Measurements from ENCODE around the gene FAM98B.
A peak's percentile ranks its signal among the peaks of the same experiment; 100 is the strongest.

The FAM98B gene

DNA sequence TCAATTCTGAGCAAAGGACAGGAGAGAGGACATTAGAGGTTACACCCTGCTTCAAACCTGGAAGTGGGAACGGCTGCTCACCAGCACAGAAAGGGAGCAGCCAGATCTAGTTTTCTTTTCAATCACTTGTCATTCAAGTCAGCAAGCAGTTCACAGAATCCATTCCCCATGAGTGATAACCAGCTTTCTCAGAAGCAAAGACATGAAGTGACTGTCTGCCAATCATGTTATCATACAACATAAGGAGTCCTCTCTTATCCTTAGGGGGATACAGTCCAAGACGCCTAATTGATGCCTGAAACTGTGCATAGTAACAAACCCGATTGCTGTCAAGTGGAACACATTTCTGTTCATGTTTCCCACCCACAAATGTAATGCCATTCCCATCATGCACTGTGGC, 54.7 kb downstream of the FAM98B start:
- no peak for DNase-seq

GRCh38 chr15:38509152-38509551, 55.2 kb downstream of the FAM98B start:
- no peak for DNase-seq

DNA sequence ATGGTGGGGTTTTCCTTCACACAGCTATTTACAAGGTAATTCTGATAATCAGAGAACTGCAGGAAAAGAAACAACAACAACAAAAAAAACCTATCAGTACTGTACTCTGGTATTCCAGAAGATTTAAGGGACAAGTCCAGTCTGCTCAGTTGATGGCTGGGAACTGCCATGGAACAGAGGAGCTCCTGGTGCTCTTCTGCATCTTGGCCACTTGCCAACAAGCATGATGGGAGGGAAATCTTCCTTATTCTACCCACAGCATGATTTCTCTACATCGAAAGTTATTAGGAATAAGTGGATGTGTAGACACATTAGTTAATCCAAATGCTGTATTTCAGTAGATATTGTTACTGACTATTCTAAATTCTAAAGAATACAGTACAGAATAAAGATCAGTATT, 59.0 kb downstream of the FAM98B start:
- no peak for DNase-seq

DNA sequence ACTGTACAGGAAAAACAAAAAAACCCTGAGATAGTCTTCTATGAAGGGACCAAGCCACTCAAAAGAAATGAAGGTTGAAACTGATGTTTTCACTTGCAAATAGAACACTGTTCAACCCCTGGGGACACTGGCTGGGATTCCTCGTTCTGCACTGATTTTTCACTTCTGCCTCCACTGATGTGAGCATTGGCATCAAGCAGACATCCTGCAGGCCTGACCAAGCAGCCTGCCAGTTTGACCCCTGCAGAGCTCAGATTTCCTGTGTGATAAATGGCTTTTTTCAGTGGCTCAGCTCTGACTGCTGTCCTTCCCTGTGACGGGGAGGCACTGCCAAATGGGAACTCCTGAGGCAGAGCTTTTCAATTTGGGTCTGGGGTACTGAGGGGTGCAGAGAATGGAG, 60.7 kb downstream of the FAM98B start:
- no peak for DNase-seq

- DNase-seq: no peak
These were observed 62.7 kb downstream of the FAM98B start for GRCh38 chr15:38516626-38517025.

DNA sequence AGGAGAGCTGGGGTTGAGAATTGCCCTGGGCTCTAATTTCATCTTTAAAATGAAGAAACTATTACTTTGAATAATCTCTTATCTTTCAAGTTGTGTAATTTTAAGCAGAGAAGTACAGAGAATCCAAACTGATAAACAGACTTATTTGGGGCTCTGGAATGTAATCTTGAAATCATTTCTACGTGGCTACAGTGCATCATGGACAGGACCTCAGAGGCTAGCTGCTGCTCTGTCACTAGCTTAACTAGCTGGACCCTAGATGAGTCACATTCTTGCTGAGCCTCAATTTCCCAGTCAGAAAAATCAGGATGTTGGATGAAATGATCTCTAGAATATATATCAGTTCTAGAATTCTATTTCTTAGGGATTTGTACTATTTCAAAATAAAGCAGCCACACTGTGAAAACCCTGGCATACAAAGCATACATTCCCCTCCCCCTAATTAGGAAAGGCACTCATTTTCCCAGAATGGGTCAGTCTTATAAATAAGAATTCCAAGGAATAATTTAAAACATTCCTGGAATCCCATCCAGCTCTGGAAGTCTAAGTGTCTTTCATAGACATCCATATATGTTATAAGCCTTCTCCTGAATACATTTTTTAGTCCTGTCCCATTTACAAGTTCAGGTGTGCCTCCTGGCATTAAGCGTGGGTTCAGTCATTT, 63.5 kb downstream of the FAM98B start:
- DNase-seq: no peak

- no peak for DNase-seq
These were observed 64.2 kb downstream of the FAM98B start for GRCh38 chr15:38518084-38518483.

DNA sequence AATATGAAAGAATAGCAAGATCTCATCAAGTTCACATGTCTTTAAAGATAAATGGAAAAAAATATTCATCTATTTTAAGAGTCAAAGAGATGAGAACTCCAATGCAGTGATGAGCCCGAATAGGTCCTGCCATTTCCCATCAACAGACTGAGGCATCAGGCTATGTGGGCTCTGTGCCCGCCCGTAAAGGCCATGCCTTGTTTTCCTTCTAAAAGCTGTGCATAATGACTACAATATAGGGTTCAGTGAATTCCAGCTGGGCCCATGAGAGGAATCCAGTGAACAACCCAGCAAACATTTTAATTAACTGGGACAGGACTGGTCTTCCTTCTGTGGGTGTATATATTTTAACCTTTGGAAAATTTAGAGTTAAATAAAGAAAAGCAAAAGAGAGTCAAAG, 66.1 kb downstream of the FAM98B start:
- DNase-seq: no peak

DNA sequence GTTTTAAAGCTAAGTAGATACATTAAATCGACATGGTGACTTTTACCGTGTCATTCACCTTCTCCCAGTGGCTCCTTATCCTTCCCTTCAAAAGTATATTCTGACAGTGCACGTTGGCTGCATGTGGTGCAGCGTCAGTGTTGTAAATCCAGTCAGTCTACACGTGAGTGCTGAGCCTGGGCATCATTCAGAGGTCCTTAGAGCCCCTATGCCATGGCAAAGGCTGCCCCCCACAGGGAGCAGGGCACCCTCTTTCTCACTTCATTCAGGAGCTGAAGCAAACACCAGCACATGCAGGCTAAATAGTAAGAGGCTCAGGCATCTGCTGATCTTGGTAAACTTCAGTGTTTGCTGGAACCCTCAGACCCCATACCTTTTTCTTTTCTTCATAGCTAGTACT, 67.4 kb downstream of the FAM98B start:
- DNase-seq: no peak

GRCh38 chr15:38522922-38523321, 69.0 kb downstream of the FAM98B start:
- DNase-seq: no peak

DNA sequence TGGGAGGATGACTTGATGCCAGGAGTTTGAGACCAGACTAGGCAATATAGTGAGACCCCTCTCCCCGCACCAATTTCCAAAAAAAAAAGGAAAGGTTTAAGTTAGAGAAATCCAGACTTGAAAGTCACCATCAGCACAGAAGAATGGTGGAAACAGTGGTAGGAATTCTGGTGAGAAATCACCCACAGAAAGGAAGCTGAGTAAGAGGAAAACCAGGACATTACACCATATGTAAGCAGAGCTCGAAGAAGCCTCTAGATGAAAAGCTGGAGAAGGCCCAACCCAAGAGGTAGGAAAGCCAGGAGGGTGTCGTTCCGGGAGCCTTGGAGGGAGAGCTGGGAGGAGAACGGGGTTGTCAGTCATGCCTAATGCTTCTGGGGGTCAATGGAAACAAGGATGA, 70.2 kb downstream of the FAM98B start:
- DNase-seq: no peak

GRCh38 chr15:38525489-38525888, 71.6 kb downstream of the FAM98B start:
- DNase-seq: no peak

- DNase-seq: no peak
These were observed 72.2 kb downstream of the FAM98B start for GRCh38 chr15:38526158-38526557.

GRCh38 chr15:38528294-38528693, 74.4 kb downstream of the FAM98B start:
- DNase-seq: no peak

DNA sequence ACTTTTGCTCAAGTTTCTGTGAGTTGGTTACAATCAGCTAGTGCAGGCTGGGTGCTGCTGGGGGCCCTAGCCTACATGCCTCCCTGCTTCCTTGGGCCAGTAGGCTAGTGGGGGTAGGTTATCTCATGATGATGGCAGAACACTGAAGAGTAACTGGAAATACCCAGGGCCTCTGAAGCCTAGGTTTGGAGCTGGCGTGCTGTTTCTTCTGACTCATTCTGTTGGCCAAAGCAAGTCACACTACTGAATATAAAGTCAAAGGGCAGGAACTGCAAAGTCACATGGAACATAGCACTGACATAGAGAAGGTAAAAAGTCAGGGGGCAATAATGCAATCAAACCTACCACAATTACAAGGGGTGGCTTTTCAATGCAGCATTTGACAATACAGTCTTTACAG, 76.2 kb downstream of the FAM98B start:
- peak in 1 of 2 donors; percentile 4 for DNase-seq

- DNase-seq: no peak
These were observed 77.6 kb downstream of the FAM98B start for GRCh38 chr15:38531509-38531908.

- no peak for DNase-seq
These were observed 78.8 kb downstream of the FAM98B start for GRCh38 chr15:38532728-38533127.

DNA sequence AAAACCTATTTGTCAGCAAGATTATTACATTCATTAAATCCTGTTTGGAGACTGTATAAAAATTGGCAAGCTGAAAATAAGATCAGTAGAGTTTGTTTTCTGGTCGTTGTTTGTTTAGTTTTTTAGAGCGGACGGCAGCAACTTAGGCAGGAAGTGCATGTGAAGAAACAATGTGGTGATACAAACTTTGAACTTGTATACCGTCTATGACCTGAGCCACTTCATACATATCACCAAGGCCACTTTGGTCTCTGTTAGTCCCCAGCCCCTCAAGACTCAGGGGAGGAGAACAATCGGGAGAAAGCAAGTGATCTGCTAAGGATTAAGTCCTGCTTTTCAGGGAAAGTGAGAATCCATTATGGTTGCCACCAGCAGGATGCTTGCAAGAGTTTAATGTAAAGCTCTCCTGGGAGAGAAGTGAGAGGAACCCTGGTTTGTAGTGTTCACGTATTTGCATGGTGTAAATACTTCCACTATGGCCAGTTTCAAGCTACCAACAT, 79.5 kb downstream of the FAM98B start:
- DNase-seq: no peak

- no peak for DNase-seq
These were observed 80.0 kb downstream of the FAM98B start for GRCh38 chr15:38533926-38534325.

DNA sequence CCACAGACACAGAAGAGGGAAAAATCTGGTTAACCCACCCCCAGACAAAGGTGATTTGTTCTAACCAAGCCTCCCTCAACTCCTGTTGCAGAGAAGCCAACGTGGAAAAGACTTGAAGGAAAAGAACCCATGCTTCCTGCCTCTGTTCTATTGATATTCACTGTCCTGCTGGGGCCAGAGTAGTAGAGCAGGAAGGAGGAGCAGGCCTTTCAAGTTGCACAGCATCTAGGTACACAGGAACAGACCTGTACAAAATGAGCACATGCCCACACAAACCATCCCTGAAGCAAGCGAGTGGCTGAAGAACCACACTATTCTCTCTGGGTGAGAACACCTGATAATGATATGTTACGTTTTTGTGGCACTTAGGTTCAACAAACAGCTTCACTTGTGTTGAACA, 80.8 kb downstream of the FAM98B start:
- no peak for DNase-seq

DNA sequence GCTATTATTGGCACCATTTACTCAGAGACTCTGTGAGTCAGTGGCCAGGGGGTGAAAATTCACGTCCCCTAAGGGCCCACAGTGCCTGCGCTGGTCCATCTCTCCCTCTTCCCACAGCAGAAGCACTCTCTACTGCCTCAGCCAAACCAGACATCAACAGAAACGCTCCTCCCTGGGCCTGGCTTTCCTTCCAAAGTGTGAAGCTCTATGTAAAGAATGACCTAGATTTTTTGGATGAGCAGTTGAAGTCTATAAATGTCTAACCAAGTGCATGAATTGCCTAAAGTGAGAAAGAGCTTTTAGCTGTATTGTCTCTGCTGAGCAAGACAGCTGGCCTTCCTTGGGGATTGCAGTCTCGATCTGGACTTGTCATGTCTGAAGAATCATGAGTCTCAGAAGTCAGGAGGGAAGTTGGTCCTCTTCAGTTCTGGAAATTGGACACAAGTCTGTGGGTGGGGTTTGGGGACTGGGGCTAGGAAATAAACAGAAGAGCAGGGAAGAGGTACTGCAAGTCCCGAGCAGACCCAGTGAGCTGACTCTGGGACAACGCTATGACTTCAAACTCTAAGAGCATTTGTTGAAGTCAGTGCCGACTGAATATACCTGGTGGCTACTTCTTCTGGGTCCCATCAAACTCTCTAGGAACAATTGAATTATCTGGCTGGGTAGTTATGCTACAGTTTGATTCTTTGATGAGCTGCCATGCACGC, 81.7 kb downstream of the FAM98B start:
- DNase-seq: no peak

GRCh38 chr15:38536201-38536676, 82.3 kb downstream of the FAM98B start:
- no peak for DNase-seq
